OCI-M1 (cell line): ENCODE measurements around the gene SND1.
A peak's percentile ranks its signal among the peaks of the same experiment; 100 is the strongest.

ENCODE experiments used
- DNase-seq: peaks from one replicate; lab custom pipeline; 2025; lab: John Stamatoyannopoulos, UW

Gene SND1

GRCh38 chr7:128115821-128116723, 464.1 kb downstream of the SND1 start:
- no peak for DNase-seq

GRCh38 chr7:128116740-128117139, 464.7 kb downstream of the SND1 start:
- no peak for DNase-seq

- DNase-seq, result no peak
Observed at GRCh38 chr7:128117691-128118090, 465.7 kb downstream of the SND1 start.

GRCh38 chr7:128119036-128119435, 467.0 kb downstream of the SND1 start:
- DNase-seq, result no peak

GRCh38 chr7:128120116-128120515, 468.1 kb downstream of the SND1 start:
- no peak for DNase-seq

GRCh38 chr7:128120976-128121490, 469.0 kb downstream of the SND1 start:
- no peak for DNase-seq

- DNase-seq, result no peak
Observed at GRCh38 chr7:128121711-128122530, 469.9 kb downstream of the SND1 start.

GRCh38 chr7:128122576-128123290, 470.7 kb downstream of the SND1 start:
- no peak for DNase-seq

GRCh38 chr7:128123291-128124037, 471.5 kb downstream of the SND1 start:
- DNase-seq, result no peak

- DNase-seq, result no peak
Observed at GRCh38 chr7:128124786-128125185, 472.8 kb downstream of the SND1 start.

- DNase-seq, result no peak
Observed at GRCh38 chr7:128125816-128126215, 473.8 kb downstream of the SND1 start.

- no peak for DNase-seq
Observed at GRCh38 chr7:128128401-128128800, 476.4 kb downstream of the SND1 start.

GRCh38 chr7:128129224-128129864, 477.4 kb downstream of the SND1 start:
- DNase-seq, result peak; percentile 61

GRCh38 chr7:128131115-128131514, 479.1 kb downstream of the SND1 start:
- no peak for DNase-seq

GRCh38 chr7:128131731-128132130, 479.7 kb downstream of the SND1 start:
- no peak for DNase-seq

- no peak for DNase-seq
Observed at GRCh38 chr7:128132426-128133069, 480.6 kb downstream of the SND1 start.

GRCh38 chr7:128135159-128135514, 483.1 kb downstream of the SND1 start:
- no peak for DNase-seq

- peak; percentile 68 for DNase-seq
Observed at GRCh38 chr7:128135515-128136214, 483.7 kb downstream of the SND1 start.

- no peak for DNase-seq
Observed at GRCh38 chr7:128136215-128136597, 484.2 kb downstream of the SND1 start.

- no peak for DNase-seq
Observed at GRCh38 chr7:128137181-128137580, 485.2 kb downstream of the SND1 start.
